GM12875 (cell line): Measurements from ENCODE around the gene ANKFN1.
A peak's percentile ranks its signal among the peaks of the same experiment; 100 is the strongest.

Experiments
- H3K4me3 ChIP-seq: one replicate; pipeline ENCODE4 v1.5.1; 2011; ENCODE audit warnings: low read depth, low read length, control low read depth
- CTCF ChIP-seq: IDR thresholded peaks from 2 replicates; pipeline ENCODE4 v1.5.1; 2011; ENCODE audit warnings: low read depth, mild to moderate bottlenecking, control low read depth, inconsistent platforms, low read length, moderate library complexity, borderline replicate concordance; ENCODE audit not compliant: insufficient read depth

The ANKFN1 gene

GRCh38 chr17:56114469-56114868, 38.8 kb upstream of the ANKFN1 start:
- no peak overlapping the region for H3K4me3 ChIP-seq
- TF ChIP-seq CTCF = no peak

- no peak overlapping the region for H3K4me3 ChIP-seq
- TF ChIP-seq CTCF = no peak
Measured at GRCh38 chr17:56119191-56119590, 34.1 kb upstream of the ANKFN1 start.

- H3K4me3 ChIP-seq = no peak overlapping the region
- TF ChIP-seq CTCF = no peak
Measured at GRCh38 chr17:56119936-56120335, 33.3 kb upstream of the ANKFN1 start.

GRCh38 chr17:56121191-56122051, 31.9 kb upstream of the ANKFN1 start:
- no peak for TF ChIP-seq CTCF

GRCh38 chr17:56125830-56126819, 27.1 kb upstream of the ANKFN1 start:
- peak; percentile 33; the same call in 1 of the 2 replicates for TF ChIP-seq CTCF
- H3K4me3 ChIP-seq = no peak overlapping the region

More at GRCh38 chr17:56121191-56122051, 31.9 kb upstream of the ANKFN1 start:
- H3K4me3 ChIP-seq = no peak overlapping the region

GRCh38 chr17:56130026-56130425, 23.2 kb upstream of the ANKFN1 start:
- no peak for TF ChIP-seq CTCF
- no peak overlapping the region for H3K4me3 ChIP-seq
